ENCODE measurements around the gene MACC1.

GRCh38 chr7:20158684-20159083 is 58.5 kb downstream of the MACC1 start:
- TF ChIP-seq CTCF (conservative IDR thresholded peaks at IDR 0.05; ENCODE audit: low read depth, low read length) (peak; percentile 23; the same call in 1 of the 2 replicates), EZH2 (IDR thresholded peaks at IDR 0.05; ENCODE audit: low read length, unreplicated experiment) (no peak)

All from PC-3 (cell line).